Measurements from ENCODE around the gene KCNJ4. TPM values are rescaled to one million over a fixed set of nuclear protein-coding genes. Genes with fewer than 3 reads are reported as not detected.

KCNJ4 gene
- total RNA-seq, 3 donors from 2014 or later, result not detected

DNA sequence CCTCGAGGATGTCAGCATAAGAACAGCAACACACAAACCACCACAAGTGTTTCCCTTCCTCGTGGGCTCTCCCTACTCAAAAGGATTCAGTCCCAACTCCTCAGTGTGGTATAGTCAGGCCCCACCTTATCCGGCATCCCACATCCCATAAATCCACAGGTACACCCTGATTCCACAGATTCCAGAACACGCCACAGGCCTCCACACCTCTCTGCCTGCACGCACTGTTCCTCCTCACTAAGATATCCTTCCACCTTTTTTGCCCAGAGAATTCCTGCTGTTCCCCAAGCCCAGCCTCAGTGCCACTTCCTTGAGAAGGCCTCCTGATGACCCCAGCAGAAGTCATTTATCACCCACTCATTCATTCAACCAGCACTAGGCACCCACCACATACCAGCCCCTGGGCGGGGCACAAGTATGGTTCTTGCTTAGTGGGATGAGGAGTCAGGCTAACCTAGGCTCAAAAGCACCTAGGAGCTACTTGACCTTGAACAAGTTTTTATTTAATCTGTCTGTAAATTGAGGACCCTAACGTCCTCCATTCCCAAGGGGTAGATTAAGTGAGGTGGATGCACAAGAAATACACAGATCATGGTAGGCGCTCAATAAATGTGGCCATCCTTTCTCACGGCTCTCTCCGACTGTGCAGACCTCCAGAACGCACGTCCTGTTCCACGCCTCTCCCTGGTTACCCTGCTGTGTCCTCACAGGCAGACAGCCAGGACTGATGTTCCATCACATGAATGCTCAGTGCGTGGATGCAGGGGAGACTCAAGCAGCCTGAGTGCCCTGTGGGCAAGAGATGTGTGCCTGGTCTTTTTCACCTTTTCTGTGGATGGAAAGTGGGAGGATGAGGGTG is 2.1 kb upstream of the KCNJ4 start:
- H3K4me1 ChIP-seq (ENCODE audit: low read depth), result peaks cover 19% of the 10 kb centered on the region
- H3K9me3 ChIP-seq, result no peaks in the 10 kb centered on the region
- ATAC-seq (no peak), DNase-seq (no peak)
- no peak overlapping the region for H3K4me3 ChIP-seq
- intact Hi-C loops (cut with DNase I, micrococcal nuclease), result no loop called here
- TF ChIP-seq, protein P1, sequence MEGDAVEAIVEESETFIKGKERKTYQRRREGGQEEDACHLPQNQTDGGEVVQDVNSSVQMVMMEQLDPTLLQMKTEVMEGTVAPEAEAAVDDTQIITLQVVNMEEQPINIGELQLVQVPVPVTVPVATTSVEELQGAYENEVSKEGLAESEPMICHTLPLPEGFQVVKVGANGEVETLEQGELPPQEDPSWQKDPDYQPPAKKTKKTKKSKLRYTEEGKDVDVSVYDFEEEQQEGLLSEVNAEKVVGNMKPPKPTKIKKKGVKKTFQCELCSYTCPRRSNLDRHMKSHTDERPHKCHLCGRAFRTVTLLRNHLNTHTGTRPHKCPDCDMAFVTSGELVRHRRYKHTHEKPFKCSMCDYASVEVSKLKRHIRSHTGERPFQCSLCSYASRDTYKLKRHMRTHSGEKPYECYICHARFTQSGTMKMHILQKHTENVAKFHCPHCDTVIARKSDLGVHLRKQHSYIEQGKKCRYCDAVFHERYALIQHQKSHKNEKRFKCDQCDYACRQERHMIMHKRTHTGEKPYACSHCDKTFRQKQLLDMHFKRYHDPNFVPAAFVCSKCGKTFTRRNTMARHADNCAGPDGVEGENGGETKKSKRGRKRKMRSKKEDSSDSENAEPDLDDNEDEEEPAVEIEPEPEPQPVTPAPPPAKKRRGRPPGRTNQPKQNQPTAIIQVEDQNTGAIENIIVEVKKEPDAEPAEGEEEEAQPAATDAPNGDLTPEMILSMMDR (IDR thresholded peaks at IDR 0.05), result no peak
- no peaks in the 10 kb centered on the region for H3K36me3 ChIP-seq (ENCODE audit: low read depth)

- no peak for ATAC-seq
- no peak overlapping the region for H3K4me3 ChIP-seq
- no peak for DNase-seq
- no peaks in the 10 kb centered on the region for H3K9me3 ChIP-seq
- intact Hi-C loops (cut with DNase I, micrococcal nuclease), result no loop called here
- peaks cover 12% of the 10 kb centered on the region for H3K4me1 ChIP-seq (ENCODE audit: low read depth)
- no peaks in the 10 kb centered on the region for H3K36me3 ChIP-seq (ENCODE audit: low read depth)
- TF ChIP-seq, protein P1 (IDR thresholded peaks at IDR 0.05), result no peak
Observed at GRCh38 chr22:38456272-38456835, 1.4 kb upstream of the KCNJ4 start.

GRCh38 chr22:38455530-38456271 is 702 bp upstream of the KCNJ4 start:
- no peaks in the 10 kb centered on the region for H3K36me3 ChIP-seq (ENCODE audit: low read depth)
- peak in 1 of 3 donors; percentile 47 for DNase-seq
- H3K4me3 ChIP-seq, result no peak overlapping the region
- intact Hi-C loops (cut with DNase I, micrococcal nuclease), result no loop called here
- H3K9me3 ChIP-seq, result no peaks in the 10 kb centered on the region
- peaks cover 11% of the 10 kb centered on the region for H3K4me1 ChIP-seq (ENCODE audit: low read depth)
- TF ChIP-seq, protein P1 (IDR thresholded peaks at IDR 0.05), result no peak
- peak; percentile 20 for ATAC-seq

DNA sequence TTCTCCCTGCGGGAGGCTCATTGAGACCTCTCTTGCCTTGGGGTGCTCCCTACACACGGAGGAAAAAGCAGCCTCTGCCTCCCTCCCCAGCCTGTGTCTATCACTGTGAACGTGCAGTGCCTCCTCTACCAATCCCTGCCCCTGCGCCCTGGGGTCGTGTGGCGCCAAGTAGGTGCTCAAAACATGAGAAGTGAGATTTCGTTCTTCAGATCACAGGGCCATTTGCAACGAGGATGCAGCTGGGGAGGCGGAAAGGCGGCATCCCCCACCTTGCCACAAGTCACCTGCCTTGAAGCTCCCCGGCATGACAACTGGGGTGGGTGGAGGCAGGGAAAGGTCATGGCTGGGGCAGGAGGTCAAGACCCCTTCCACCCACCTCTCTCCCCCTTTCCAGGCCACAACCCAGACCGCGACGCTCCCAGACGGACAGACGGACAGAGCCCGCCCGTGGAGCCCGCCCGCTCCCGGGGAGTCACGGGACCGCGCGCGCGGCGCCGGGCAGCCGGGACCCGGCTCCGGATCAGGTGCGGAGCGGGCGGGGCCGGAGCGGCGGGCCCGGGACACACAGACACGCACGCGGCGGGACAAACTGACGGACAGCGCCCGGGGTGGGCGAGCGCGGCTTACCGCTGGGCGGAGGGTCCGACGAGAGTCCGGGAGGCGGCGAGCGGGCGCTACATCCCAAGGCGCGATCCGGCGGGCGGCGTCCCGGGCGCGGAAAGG is 485 bp downstream of the KCNJ4 start:
- no peaks in the 10 kb centered on the region for H3K9me3 ChIP-seq
- intact Hi-C loops (cut with DNase I, micrococcal nuclease), result no loop called here
- H3K4me1 ChIP-seq (ENCODE audit: low read depth), result peaks cover 11% of the 10 kb centered on the region
- DNase-seq (no peak), ATAC-seq (peak; percentile 28)
- H3K4me3 ChIP-seq, result no peak overlapping the region
- no peaks in the 10 kb centered on the region for H3K36me3 ChIP-seq (ENCODE audit: low read depth)
- TF ChIP-seq, protein P1 (IDR thresholded peaks at IDR 0.05), result no peak

GRCh38 chr22:38453996-38454352 is 1.0 kb downstream of the KCNJ4 start:
- intact Hi-C loops (cut with DNase I, micrococcal nuclease), result no loop called here
- TF ChIP-seq, protein P1 (IDR thresholded peaks at IDR 0.05), result no peak
- no peak overlapping the region for H3K4me3 ChIP-seq
- no peaks in the 10 kb centered on the region for H3K9me3 ChIP-seq
- H3K4me1 ChIP-seq (ENCODE audit: low read depth), result peaks cover 11% of the 10 kb centered on the region
- no peak for ATAC-seq
- no peak for DNase-seq
- H3K36me3 ChIP-seq (ENCODE audit: low read depth), result no peaks in the 10 kb centered on the region

All from mucosa of descending colon (tissue), 3 donors.